Left ventricle myocardium inferior (tissue), 1 donor: ENCODE data around the gene CUTA. TPM values are rescaled to one million over a fixed set of nuclear protein-coding genes. Genes with fewer than 3 reads are reported as not detected.

Source experiments
- DNase-seq: peaks from one replicate; pipeline ENCODE4 v3.0.0-alpha.2; 2020
- H3K27ac ChIP-seq: fragments of 200-600 bp; replicated peaks from 2 replicates; pipeline ENCODE4 v1.8.0; 2021
- H3K27me3 ChIP-seq: fragments of 200-600 bp; 2 replicates; pipeline ENCODE4 v1.8.0; 2021; ENCODE audit warnings: low read depth
- H3K36me3 ChIP-seq: fragments of 200-600 bp; 2 replicates; pipeline ENCODE4 v1.8.0; 2021
- H3K4me1 ChIP-seq: fragments of 200-600 bp; 2 replicates; pipeline ENCODE4 v1.8.0; 2021
- H3K4me3 ChIP-seq: fragments of 200-600 bp; 2 replicates; pipeline ENCODE4 v1.8.0; 2021; ENCODE audit warnings: mild to moderate bottlenecking, moderate library complexity
- H3K9me3 ChIP-seq: fragments of 200-600 bp; replicated peaks from 2 replicates; pipeline ENCODE4 v1.8.0; 2021
- CTCF ChIP-seq: fragments of 200-600 bp; IDR thresholded peaks from 2 replicates; pipeline ENCODE4 v1.8.0; 2021; ENCODE audit warnings: antibody characterized with exemption, mild to moderate bottlenecking, borderline replicate concordance
- intact Hi-C: fragments of 100-400 bp; cut with micrococcal nuclease; formaldehyde crosslinking; loops from one replicate; pipeline ENCODE4 v1.11.0; 2022
- total RNA-seq: library from RNA; stranded (reverse); fragmentation: NEBNext Ultra II Directional; extraction: Animal tissue kit (Norgen Biotek cat#: 25700); gene quantifications from one replicate; pipeline ENCODE4 v1.2.1, GENCODE V29; 2021
- donor health status: DM: no; HTN: yes; CAD: no; lungs with severe emphysema.

Gene CUTA
- total RNA-seq, 1 donor from 2014 or later, result 107 TPM

- intact Hi-C loops, result no loop called here
- Histone ChIP-seq H3K36me3 (peaks cover 14% of the 10 kb centered on the region), H3K27ac (no peak overlapping the region), H3K27me3 (no peaks in the 10 kb centered on the region), H3K4me1 (peaks cover 30% of the 10 kb centered on the region), H3K4me3 (no peak overlapping the region), H3K9me3 (no peaks in the 10 kb centered on the region)
- no peak for TF ChIP-seq CTCF
- no peak for DNase-seq
Measured at GRCh38 chr6:33456156-33456555, 38.2 kb upstream of the CUTA start.

GRCh38 chr6:33455051-33455450 is 37.1 kb upstream of the CUTA start:
- Histone ChIP-seq H3K4me1 (peaks cover 30% of the 10 kb centered on the region), H3K9me3 (no peaks in the 10 kb centered on the region), H3K4me3 (peak overlapping the region; percentile 87), H3K27me3 (no peaks in the 10 kb centered on the region), H3K36me3 (peaks cover 14% of the 10 kb centered on the region), H3K27ac (peak overlapping the region; percentile 88)
- intact Hi-C loops, result no loop called here
- no peak for TF ChIP-seq CTCF
- DNase-seq, result no peak

GRCh38 chr6:33454009-33454946 is 36.4 kb upstream of the CUTA start, which contains the start of gene ZBTB9:
Gene ZBTB9 (plus strand): TSS chr6:33454576. CDS start chr6:33455101, 525 bp downstream.
- H3K4me1 ChIP-seq, result peaks cover 30% of the 10 kb centered on the region
- no peak for TF ChIP-seq CTCF
- no peaks in the 10 kb centered on the region for H3K27me3 ChIP-seq
- H3K9me3 ChIP-seq, result no peaks in the 10 kb centered on the region
- peak within 1 kb of the TSS; percentile 87 for H3K4me3 ChIP-seq
- peak; percentile 96 for DNase-seq
- peak within 1 kb of the TSS; percentile 88 for H3K27ac ChIP-seq
- peaks cover 14% of the 10 kb centered on the region for H3K36me3 ChIP-seq
- intact Hi-C loops, result no loop called here

GRCh38 chr6:33453393-33454008 is 35.6 kb upstream of the CUTA start:
- Histone ChIP-seq H3K27ac (peak overlapping the region; percentile 88), H3K36me3 (peaks cover 14% of the 10 kb centered on the region), H3K27me3 (no peaks in the 10 kb centered on the region), H3K4me3 (peak overlapping the region; percentile 87), H3K4me1 (peaks cover 30% of the 10 kb centered on the region), H3K9me3 (no peaks in the 10 kb centered on the region)
- TF ChIP-seq CTCF, result no peak
- intact Hi-C loops, result no loop called here
- no peak for DNase-seq

GRCh38 chr6:33452496-33452895 is 34.6 kb upstream of the CUTA start:
- no peak overlapping the region for H3K4me3 ChIP-seq
- DNase-seq, result no peak
- intact Hi-C loops, result no loop called here
- H3K27me3 ChIP-seq, result no peaks in the 10 kb centered on the region
- peaks cover 30% of the 10 kb centered on the region for H3K4me1 ChIP-seq
- H3K9me3 ChIP-seq, result no peaks in the 10 kb centered on the region
- H3K36me3 ChIP-seq, result peaks cover 17% of the 10 kb centered on the region
- TF ChIP-seq CTCF, result no peak
- no peak overlapping the region for H3K27ac ChIP-seq
